ENCODE data around the gene ETAA1. TPM values are rescaled to one million over a fixed set of nuclear protein-coding genes. Genes with fewer than 3 reads are reported as not detected.

Gene ETAA1
- total RNA-seq, 1 donor from 2014 or later: 21.2 TPM

GRCh38 chr2:67394734-67395133 lies 2.4 kb upstream of the ETAA1 start:
- no peak overlapping the region for H3K4me3 ChIP-seq (ENCODE audit: low read depth, low read length)
- peak; percentile 35 for DNase-seq (ENCODE audit: low read depth)
- no peaks in the 10 kb centered on the region for H3K36me3 ChIP-seq (ENCODE audit: control insufficient read depth, insufficient read depth, low read length)
- no peak for TF ChIP-seq CTCF (IDR thresholded peaks at IDR 0.05; ENCODE audit: insufficient read depth, low read length, poor library complexity, severe bottlenecking)
- no peaks in the 10 kb centered on the region for H3K27me3 ChIP-seq (ENCODE audit: control insufficient read depth, insufficient read depth, low read length)

GRCh38 chr2:67399144-67399543 lies 2.0 kb downstream of the ETAA1 start:
- no peak for DNase-seq (ENCODE audit: low read depth)
- Histone ChIP-seq H3K4me3 (ENCODE audit: low read depth, low read length) (no peak overlapping the region), H3K27me3 (ENCODE audit: control insufficient read depth, insufficient read depth, low read length) (no peaks in the 10 kb centered on the region), H3K36me3 (ENCODE audit: control insufficient read depth, insufficient read depth, low read length) (no peaks in the 10 kb centered on the region)
- TF ChIP-seq CTCF (IDR thresholded peaks at IDR 0.05; ENCODE audit: insufficient read depth, low read length, poor library complexity, severe bottlenecking): no peak

- TF ChIP-seq CTCF (IDR thresholded peaks at IDR 0.05; ENCODE audit: insufficient read depth, low read length, poor library complexity, severe bottlenecking): no peak
- Histone ChIP-seq H3K4me3 (ENCODE audit: low read depth, low read length) (no peak overlapping the region), H3K27me3 (ENCODE audit: control insufficient read depth, insufficient read depth, low read length) (no peaks in the 10 kb centered on the region), H3K36me3 (ENCODE audit: control insufficient read depth, insufficient read depth, low read length) (no peaks in the 10 kb centered on the region)
- no peak for DNase-seq (ENCODE audit: low read depth)
Observed at GRCh38 chr2:67399831-67400489, 2.8 kb downstream of the ETAA1 start.

- Histone ChIP-seq H3K27me3 (ENCODE audit: control insufficient read depth, insufficient read depth, low read length) (no peaks in the 10 kb centered on the region), H3K4me3 (ENCODE audit: low read depth, low read length) (no peak overlapping the region), H3K36me3 (ENCODE audit: control insufficient read depth, insufficient read depth, low read length) (no peaks in the 10 kb centered on the region)
- TF ChIP-seq CTCF (IDR thresholded peaks at IDR 0.05; ENCODE audit: insufficient read depth, low read length, poor library complexity, severe bottlenecking): no peak
- no peak for DNase-seq (ENCODE audit: low read depth)
Observed at GRCh38 chr2:67400560-67401485, 3.7 kb downstream of the ETAA1 start.

GRCh38 chr2:67408346-67408745 lies 11.2 kb downstream of the ETAA1 start:
- no peaks in the 10 kb centered on the region for H3K36me3 ChIP-seq (ENCODE audit: control insufficient read depth, insufficient read depth, low read length)
- H3K27me3 ChIP-seq (ENCODE audit: control insufficient read depth, insufficient read depth, low read length): no peaks in the 10 kb centered on the region
- TF ChIP-seq CTCF (IDR thresholded peaks at IDR 0.05; ENCODE audit: insufficient read depth, low read length, poor library complexity, severe bottlenecking): no peak

More at GRCh38 chr2:67408346-67408745, 11.2 kb downstream of the ETAA1 start:
- H3K4me3 ChIP-seq (ENCODE audit: low read depth, low read length): no peak overlapping the region
- no peak for DNase-seq (ENCODE audit: low read depth)
